HG02588 (cell line): ENCODE measurements around the gene NDUFAF7.
"Not testable (repeated sequence)": the region's sequence is repeated elsewhere in the genome, so short reads cannot be mapped to it uniquely, and the experiment has no call there.

Experiments
- ATAC-seq: cut with Tn5 transposase; IDR thresholded peaks from one replicate; pipeline ENCODE4 v1.9.1; 2021; ENCODE audit warnings: mild to moderate bottlenecking, moderate library complexity; ENCODE audit not compliant: unreplicated experiment

NDUFAF7 gene

DNA sequence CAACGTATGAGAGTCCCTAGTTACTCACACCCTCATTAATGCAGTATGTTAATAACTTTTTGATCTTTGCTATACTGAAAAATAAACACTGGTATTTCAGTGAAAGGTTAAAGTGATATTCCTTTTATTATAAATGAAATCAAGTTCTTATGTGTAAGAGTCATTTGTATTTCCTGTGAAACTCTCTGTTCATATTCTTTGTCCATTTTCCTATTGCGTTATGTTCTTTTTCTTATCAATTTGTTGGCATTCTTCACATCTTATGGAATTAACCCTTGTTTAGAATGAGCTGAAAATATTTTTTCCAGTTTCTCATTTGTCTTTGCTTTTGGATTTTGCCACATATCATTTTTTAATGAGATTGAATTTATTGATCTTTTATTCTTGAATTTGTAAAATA, 44.8 kb downstream of the NDUFAF7 start:
- ATAC-seq: no peak

DNA sequence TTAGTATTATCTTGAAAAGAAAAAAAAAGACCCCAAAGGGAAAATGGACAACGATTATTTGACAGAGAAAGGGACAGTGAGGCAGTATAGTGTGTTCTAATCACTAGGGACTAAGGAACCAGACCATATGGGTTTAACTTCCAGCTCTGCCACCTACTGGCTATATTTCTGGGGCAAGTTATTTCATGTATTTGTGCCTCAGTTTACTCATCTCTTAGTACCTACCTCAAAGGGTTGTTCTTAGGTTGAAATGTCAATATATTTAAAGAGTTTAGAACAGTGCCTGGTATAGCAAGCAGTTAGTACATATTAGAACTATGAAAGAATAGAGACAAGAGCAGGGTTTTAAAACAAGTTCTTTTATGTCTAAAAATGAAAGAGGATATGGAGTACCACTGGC, 50.5 kb downstream of the NDUFAF7 start:
- ATAC-seq: no peak

GRCh38 chr2:37282746-37283145, 51.3 kb downstream of the NDUFAF7 start:
- ATAC-seq: no peak

DNA sequence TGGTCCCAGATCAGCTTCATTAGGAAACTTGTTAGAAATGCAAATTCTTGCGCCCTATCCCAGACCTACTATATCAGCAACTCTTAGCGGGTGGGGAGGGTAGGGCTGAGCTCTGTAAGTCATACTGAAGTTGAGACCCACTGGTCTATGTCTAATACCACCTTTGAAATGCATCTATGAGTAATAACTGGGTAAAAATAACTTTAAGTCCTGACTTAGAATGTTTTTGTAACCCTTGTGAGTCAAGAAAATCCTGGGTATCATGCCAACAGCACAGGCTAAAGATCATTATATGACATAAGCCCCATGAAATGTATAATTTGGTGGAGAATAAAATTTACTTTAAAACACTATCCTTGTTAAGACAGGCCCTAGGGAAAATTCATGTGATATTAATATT, 51.7 kb downstream of the NDUFAF7 start:
- ATAC-seq: no peak

GRCh38 chr2:37284381-37284780, 52.9 kb downstream of the NDUFAF7 start:
- no peak for ATAC-seq

DNA sequence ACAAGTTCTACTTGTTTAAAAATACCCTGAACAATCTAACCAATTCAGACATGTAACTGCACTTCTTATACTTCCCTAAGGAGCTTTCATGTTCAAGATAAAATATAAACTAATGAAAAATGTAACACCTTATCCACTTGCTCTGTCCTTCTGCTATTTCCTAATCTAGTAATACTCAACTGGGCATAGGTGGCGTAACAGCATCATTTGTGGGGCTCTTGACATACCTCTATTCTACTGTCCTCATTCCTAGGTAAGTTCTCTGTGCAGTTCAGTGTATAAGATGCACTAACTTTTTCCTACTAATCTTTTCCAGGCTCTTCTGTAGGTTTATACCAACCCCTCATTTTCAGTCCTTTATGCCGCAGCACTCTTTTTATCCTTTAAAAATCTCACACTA, 56.5 kb downstream of the NDUFAF7 start:
- ATAC-seq: no peak

DNA sequence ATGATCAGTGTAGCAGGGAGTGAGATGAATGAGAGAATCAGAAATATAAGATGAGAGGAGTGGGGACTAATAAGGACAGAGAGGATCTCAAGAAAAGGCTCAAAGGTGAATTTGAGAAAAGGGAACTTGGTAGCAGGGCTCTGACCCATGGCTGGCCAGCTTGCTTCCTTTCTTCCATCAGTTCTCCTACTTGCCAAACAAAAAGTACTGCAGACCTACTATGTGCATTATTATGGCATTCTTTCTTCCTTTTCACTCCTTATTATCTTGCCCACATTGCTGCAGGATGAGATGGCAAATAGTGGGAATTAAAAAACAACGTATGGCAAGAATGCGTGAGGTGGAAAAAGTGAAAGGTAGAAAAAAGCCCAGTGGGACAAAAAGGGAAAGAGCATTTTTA, 60.2 kb downstream of the NDUFAF7 start:
- ATAC-seq: no peak

DNA sequence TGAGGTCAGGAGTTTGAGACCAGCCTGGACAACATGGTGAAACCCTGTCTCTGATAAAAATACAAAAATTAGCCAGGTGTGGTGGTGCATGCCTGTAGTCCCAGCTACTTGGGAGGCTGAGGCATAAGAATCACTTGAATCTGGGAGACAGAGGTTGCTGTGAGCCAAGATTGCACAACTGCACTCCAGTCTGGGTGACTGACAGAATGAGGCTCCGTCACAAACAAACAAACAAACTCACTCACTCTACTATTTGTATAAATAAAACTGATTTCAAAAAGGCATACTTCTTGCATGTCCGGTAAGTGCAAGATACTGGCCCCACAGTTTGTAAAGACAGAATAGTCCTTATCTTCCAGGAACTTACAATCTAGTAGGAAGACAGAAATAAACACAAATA, 63.4 kb downstream of the NDUFAF7 start:
- not testable (repeated sequence) for ATAC-seq

DNA sequence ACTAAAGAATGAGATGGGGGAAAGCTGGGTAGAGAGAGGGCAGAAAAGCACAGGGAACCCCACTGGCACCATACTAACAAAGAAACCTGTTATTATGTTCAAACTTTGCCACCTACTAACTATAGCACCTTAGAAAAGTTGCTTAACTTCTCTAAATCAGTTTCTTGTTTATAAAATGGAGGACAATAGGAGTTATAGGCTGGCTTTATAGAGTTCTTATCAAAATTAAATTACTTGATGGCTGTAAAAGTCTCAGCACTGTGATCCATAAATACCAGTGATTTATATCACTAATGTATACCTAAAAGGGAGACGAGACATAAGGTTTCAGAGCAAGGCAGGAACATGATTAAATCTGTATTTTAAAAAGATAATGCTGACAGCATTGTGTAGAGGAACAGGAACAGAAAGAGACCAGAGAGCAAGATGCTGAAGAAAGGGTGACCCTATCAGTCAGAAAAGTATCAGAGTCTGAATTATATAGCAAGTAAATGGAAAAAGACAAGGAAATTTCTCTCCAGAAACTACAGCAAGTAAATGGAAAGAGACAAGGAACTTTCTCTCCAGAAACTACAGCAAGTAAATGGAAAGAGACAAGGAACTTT, 64.1 kb downstream of the NDUFAF7 start:
- no peak for ATAC-seq

- ATAC-seq: no peak
These were observed 66.2 kb downstream of the NDUFAF7 start for GRCh38 chr2:37297632-37298031.
